ENCODE data around the gene EP400.
"Not testable (repeated sequence)": the region's sequence is repeated elsewhere in the genome, so short reads cannot be mapped to it uniquely, and the experiment has no call there.

EP400 gene

GRCh38 chr12:132089407-132089910, 139.7 kb downstream of the EP400 start:
- H3K27ac ChIP-seq = no peak overlapping the region
- TF ChIP-seq CTCF (IDR thresholded peaks at IDR 0.05) = no peak
- TF ChIP-seq ZFX (IDR thresholded peaks at IDR 0.05; ENCODE audit: borderline replicate concordance) = no peak

DNA sequence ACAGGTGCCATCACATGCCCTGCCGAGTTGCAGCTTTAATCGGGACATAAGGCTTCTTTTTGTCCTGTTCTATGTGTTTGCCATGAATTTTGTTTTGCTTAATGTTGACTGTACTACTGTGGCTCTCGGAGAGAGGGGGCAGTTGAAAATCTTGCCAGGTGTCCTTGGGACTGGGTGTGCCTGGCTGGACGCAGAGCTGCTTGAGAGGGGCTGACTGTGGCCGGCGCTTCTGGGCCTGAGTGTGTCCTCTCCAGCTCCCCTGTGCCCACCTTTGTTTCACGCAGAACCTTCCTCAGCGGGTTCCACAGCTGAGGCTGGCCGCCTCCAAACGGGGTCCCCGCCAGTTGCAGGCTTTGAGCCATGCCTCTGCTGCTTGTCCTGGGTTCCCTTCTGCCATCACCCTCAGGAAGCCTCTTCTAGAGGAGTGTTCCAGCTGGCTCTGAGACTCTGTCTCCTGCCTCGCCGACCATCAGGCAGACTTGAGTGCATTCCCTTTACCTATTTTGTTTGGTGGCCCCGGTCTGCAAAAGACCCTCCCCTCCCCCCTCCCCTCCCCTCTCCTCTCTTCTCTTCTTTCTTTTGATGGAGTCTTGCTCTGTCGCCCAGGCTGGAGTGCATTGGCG, 144.6 kb downstream of the EP400 start:
- no peak overlapping the region for H3K27ac ChIP-seq
- no peak for TF ChIP-seq ZFX (IDR thresholded peaks at IDR 0.05; ENCODE audit: borderline replicate concordance)
- no peak for TF ChIP-seq CTCF (IDR thresholded peaks at IDR 0.05)

- H3K27ac ChIP-seq = no peak overlapping the region
- TF ChIP-seq CTCF (IDR thresholded peaks at IDR 0.05) = no peak
- no peak for TF ChIP-seq ZFX (IDR thresholded peaks at IDR 0.05; ENCODE audit: borderline replicate concordance)
Measured at GRCh38 chr12:132095520-132096409, 146.0 kb downstream of the EP400 start.

- TF ChIP-seq ZFX (IDR thresholded peaks at IDR 0.05; ENCODE audit: borderline replicate concordance) (no peak), CTCF (IDR thresholded peaks at IDR 0.05) (no peak)
- H3K27ac ChIP-seq = no peak overlapping the region
Measured at GRCh38 chr12:132099739-132100138, 150.0 kb downstream of the EP400 start.

GRCh38 chr12:132100306-132101065, 150.7 kb downstream of the EP400 start:
- H3K27ac ChIP-seq = no peak overlapping the region
- TF ChIP-seq ZFX (IDR thresholded peaks at IDR 0.05; ENCODE audit: borderline replicate concordance) (no peak), CTCF (IDR thresholded peaks at IDR 0.05) (no peak)

DNA sequence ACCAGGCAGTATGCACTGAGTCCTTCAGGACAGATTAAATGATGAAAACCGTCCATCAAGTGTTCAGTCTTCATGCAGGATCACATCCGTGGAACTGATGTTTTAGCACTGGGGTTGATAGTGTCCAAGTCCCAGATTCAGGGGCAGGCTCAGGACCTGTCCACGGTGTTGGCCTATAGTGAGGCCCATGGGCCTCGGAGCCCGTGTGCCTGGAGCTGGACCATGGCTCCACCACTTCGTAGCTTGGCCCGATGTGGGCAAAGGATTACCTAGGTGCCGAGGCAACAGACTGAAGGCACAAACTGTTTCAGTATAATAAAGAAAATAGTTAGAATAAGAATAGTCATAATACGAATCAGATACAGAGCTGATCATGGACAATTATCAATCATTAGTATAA, 152.6 kb downstream of the EP400 start:
- H3K27ac ChIP-seq = no peak overlapping the region

DNA sequence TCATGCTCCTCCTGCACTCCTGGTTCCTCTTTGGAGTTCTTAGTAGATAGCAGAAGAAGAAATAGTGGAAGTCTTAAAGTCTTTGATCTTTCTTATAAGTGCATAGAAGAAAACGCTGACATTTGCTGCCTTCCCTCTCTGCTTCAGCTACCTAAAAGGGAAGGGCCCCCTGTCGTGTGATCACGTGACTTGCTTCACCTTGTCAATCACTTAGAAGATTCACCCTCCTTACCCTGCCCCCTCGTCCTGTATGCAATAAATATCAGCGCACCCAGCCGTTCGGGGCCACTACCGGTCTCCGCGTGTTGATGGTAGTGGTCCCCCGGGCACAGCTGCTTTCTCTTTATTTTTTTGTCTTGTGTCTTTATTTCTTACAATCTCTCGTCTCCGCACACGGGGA, 153.3 kb downstream of the EP400 start:
- not testable (repeated sequence) for H3K27ac ChIP-seq

More for the DNA sequence above, 152.6 kb downstream of the EP400 start:
- TF ChIP-seq CTCF (IDR thresholded peaks at IDR 0.05) = no peak
- no peak for TF ChIP-seq ZFX (IDR thresholded peaks at IDR 0.05; ENCODE audit: borderline replicate concordance)
